CD4-positive, alpha-beta T cell treated with Interleukin-4 for 4 hours (primary cell): Measurements from ENCODE around the gene LMCD1.
"Not testable (repeated sequence)": the region's sequence is repeated elsewhere in the genome, so short reads cannot be mapped to it uniquely, and the experiment has no call there.

Experiments
- DNase-seq: peaks from one replicate; pipeline ENCODE4 v3.0.0-alpha.2; 2020

Gene LMCD1

DNA sequence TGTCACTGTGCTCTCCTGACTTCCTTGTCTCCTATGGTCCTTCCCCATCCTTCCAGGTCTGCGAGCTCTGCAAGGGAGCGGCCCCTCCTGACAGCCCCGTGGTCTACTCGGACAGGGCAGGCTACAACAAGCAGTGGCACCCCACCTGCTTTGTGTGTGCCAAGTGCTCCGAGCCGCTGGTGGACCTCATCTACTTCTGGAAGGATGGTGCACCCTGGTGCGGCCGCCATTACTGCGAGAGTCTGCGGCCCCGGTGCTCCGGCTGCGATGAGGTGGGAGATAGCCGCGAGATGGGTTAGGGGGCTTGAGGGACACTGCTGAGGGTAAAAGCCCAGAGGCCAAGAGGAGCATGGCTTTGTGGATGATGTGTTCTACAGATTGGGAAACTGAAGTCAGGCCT, 63.8 kb downstream of the LMCD1 start:
- no peak for DNase-seq

DNA sequence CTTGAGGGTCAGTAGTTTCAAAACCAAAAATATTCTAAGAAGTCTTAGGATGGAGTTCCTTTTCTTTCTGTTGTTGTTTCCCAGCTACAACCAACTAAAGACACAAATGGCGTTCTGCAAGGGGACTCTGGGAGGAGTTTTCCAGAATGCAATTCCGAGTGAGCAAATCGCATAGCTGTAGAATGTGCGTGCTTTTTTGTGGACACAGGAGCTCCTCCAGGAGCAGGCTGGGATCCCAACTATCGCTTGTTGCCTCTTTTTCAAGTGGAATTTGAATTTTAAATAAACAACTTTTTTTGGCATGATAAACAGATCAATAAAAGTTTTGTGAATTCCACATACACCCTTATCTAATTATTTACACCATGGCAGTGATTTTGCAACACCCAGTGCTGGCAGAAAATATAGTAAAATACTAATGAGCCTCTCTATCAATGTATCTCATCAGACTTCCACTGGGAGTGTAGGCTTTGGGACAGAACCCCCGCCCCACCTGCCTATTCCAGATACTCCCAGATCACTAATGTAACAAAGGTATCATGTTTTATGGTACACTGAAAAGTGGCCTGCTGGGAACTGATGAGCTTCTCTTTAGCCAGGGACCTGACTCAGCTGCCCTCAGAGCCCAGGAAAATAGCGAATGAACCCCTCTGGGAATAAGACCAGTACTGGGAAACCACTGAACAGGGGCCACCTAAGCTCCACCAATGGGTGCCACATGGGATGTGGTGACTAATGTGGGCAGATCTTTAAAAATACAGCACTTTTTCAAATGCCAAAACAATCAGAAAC, 66.4 kb downstream of the LMCD1 start:
- no peak for DNase-seq

DNA sequence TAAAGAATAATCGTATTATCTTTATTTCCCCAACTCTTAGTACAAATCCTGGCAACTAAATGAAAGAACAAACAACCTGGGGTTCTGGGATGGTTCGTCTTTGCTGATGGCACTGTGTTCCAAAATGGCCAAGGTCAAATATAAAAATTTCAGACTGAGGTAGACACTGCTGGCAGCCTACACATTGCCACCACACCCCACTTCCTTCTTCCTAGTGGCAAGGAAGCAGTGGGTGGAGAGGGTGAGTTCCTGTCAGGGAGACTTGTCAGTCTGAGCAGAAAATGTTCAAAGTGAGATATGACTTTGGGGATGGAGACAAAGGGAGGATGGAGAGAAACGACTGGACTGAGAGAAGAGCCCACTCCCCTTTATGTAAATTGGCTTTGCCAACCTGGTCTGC, 69.6 kb downstream of the LMCD1 start:
- peak; percentile 18 for DNase-seq

DNA sequence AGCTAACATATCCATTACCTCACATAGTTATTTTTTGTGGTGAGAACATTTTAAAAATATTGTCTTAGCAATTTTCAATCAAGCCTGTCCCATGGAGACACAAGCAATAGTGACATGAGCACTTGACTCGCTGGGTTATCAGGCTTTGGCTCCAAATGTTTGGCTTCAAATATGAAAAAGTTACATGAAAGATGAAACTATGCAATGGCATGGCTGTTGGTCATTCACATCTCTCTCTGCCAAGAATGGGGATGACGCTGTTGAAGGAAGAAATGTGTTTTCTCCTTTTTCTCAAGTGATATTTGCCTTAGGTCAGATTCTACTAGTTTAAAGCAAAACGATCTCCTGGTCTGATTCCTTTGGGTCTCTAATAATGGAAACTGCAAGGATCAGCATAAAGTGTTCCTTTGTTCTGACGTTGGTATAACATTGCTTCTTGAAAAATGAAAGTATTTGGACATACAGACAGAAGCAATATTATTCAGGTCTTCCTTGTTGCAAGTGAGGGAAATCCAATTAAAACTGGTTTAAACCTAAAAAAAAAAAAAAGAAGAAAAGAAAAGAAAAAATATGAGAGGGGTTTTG, 71.8 kb downstream of the LMCD1 start:
- no peak for DNase-seq

DNA sequence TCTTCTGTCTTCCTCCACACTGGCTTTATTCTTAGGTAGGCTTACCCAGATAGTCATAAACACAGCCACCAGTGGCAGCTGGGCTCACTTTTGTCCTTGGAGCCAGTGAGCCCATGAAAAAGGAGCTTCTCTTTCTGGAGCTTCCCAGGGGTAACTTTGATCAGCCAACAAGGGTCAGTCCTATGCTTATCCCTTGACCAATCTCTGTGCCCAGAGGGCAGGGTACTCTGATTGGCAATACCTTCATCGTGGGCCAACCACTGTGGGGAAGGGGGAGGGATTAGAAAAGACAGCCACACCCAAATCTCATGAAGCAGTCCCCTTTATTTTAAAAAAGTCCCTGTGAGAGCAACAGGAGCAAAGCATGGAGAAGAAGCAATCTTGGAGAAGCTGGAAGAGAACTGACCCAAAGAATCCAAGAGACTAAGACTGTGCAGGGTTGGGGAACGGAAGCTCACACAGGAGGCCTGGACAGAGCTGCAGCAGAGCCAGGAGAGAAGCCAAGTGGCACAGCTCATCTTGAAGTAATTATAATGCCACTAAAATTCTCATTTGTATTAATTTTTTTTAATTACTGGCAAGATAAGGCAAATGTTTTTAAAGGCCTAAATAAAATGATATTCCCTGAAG, 72.5 kb downstream of the LMCD1 start:
- DNase-seq = no peak

DNA sequence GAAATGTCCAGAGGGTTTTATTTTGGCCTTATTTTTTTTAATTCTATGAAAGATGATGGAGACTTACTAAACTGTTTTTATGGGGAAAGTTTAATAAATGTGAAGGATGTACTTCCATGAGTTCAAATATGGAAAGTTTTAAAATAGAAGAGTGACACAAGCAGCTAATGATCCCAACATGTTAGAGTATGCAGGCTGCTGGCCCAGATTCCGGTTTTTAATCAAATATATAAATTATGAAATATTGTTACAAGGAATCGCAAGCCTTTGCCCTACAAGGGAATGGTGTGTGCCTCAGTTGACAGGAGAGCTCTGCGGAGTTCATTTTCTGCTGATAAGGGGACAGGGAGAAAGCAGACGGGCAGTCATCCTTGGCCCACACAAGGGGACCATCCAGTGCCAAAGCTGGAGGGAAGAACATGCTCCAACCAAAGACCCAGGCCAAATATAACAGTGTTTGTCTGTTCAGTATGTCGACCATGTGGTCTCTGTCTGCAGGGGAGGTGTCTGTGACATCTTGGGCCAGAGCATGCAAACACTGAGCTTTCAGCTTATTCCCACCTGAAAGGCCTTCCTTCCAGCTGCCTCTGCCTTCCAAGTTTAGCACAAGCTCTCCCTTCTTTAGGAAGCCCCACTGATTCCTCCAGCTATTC, 73.2 kb downstream of the LMCD1 start:
- DNase-seq = no peak

DNA sequence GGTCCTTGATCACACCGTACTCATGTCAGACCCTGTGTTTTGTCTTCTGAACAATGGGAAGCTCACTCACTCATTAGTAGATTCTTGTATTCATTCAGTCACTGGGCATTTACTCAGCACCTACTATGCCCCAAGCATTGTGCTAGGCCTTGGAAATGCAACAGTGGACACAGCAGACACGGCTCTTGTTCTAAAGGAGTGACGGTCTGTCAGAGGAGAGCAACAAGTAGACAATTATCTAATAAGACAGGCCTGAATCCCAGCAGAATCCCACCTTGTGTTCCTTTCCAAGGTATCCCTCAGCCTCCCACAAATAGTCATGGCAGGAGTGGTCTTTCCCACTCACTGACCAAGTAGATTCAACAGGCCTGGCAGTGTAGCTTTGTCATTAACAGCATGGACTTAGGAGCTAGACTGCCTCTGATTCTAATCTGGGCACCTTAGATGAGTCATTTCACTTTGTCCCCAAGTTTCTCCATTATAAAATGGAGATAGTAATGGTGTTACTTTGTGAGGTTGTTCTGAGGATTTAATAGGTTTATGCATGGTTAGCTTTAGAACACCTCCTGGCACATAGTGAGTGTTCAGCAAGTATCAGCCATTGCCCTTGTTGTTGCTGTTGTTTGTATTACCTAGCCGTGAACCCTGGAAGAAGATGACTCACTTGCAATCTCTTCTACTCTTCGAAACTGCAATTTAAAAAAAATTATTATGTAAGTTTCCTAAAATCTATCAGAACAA, 73.9 kb downstream of the LMCD1 start:
- DNase-seq = no peak

DNA sequence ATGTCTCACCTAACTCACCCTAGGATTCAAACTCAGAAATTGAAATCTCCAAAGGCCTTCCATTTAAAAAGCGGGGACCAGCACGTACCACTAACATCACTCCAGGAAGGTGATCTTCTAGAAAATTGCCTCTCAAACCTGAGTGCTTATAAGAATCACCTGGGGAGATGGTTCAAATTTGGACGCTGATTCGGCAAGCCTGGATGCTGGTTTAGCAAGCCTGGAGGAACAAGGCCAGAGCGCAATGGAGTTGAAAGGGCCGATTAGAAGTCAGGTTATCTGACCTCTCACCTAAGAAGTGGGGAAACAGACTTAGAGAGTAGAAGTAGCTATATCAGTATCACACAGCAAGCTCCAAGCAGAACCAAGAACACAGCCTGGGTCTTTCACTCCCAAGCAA, 74.8 kb downstream of the LMCD1 start:
- no peak for DNase-seq

DNA sequence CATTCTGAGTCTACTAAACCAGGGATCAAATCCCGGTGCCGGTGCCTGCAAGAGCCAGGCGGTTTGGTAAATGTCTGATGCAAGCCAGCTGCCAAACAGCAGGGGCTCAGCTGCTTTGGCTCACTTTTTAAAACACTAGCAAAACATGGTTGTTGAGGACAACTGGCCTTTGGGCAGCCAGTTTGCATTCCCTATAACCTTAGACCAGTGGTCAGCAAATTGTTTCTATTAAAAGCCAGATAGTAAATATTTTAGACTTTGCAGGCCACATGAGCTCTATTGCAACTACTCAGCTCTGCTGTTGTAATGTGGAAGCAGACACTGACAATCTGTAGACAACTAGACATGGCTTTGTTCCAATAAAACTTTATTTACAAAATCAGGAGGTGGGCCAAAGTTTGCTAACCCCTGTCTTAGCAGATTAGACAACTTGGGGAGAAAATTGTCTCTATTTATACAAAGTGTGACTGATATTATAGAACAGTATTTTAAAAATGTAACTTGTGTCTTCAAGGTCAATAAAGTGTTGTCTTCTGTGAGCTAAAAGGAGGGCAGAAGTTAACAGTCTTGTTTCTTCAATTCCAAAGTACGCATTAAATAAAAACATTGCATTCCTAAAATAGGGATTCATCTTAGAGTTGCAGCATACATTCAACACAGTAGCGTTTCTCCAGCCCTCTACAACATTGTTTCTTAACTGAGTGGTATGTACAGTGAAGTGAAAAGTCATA, 75.4 kb downstream of the LMCD1 start:
- DNase-seq = no peak

DNA sequence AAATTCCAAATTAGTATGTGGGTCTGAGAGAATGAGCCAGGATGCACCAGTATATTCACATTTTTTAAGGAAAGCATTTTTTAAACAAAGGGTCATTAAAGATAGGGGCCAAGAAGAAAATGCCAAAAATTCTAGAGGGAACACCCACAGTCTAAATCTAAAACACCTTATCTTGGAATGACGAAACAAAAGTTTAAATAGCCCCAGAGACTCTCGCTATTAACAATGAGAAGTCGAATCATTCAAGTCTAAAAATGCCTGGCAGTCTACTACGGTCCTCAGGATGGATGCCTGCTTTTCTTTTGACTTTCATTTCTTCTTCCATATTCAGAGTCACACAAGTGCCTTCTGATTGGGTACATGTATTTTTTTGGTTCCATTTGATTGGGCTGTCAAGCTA, 76.7 kb downstream of the LMCD1 start:
- DNase-seq = no peak

DNA sequence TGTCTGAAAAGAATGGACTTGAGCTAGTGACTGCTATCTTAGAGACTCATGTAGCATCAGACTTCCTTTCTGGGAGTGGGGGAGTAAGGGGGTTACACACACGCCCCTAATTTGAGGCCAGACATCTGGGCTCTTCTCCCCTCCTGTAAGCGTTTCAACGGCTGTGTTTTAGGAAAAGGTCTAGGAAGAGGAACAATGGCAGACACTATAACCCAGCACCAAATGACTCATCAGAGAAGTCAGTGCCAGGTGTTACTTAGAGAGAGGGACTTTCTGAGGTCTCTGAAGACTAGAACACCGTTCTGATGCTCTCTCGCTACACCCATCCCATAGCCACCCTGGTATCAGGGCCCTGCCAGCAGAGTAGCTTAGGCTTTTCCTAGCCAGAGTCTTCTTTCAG, 77.5 kb downstream of the LMCD1 start:
- no peak for DNase-seq

DNA sequence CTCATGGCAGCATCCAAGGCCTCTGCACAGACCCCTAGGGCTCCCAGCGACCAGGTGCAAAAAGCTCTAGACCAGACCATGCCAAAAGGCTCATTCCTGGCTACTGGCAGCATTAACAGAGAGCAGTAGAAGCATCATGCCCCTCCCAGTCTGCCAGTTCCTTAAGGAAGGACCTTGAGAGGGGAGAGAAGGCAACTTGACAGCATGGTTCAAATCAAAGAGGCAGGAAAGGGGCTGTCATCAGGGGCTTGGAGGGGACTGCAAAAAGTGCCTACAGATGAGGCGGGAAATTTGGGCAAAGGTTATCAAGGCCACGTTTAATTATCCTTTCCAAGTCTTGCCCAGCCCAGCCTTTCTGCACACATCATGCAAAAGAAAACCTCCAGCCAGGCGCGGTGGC, 78.3 kb downstream of the LMCD1 start:
- DNase-seq = no peak

DNA sequence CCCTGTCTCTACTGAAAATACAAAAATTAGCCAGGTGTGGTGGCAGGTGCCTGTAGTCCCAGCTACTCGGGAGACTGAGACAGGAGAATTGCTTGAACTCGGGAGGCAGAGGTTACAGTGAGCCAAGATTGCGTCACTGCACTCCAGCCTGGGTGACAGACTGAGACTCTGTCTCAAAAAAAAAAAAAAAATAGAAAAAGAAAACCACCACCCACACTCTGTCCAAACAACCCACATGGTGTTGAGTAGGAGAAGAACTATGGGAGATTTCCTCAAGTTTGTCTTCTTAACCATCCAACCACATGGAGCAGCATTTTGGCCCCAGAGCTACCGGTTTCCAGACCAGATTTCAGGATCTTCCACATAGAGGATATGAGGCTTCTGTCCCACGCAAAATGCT, 78.8 kb downstream of the LMCD1 start:
- not testable (repeated sequence) for DNase-seq

DNA sequence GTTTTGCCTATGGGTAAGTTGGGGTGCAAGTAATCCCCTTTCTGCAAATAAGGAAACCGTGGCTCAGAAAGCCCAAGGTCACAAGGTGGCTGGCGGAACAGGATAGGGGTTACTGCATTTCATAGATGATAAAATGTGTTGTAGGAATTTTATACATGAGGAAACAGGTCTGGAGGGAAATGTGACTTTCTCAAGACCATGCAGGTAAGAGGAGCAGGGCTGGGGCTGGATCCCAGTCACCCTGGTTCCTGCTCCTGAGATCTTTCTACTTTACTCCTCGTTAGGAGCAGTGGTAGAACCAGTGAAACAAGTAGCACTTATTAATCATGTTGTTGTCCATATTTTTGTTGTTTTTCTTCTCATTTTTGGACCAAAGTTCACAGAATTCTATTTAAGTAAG, 79.8 kb downstream of the LMCD1 start:
- no peak for DNase-seq

DNA sequence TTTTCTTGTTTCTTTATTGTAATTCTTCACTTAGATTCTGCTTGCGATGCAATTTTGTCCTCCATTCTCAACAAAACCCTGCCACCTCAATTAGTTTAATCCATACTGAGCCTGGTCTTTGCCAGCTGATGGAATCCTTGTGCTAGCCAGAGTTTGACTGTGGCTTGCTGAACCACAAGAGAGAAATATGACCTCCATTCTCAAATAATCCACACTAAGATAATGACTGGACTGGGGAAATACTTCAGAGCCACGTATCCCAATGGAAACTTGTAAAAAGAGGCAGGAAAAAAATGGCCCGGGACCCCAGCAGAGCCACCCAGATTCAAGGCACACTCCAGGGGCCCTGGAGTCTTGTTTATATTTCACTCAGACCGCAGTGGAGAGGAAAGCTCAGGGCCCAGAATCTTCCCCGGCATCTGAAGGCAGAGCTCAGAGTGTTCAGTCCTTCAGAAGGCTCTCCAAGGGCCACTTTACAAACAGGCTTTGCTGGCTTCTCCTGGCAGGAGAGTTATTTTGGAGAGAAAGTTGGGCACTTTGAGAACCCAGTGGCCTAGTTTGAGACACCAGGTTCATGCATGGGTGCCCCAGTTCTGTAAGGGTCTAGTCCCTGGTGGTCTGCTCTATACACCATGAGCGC, 80.3 kb downstream of the LMCD1 start:
- no peak for DNase-seq

DNA sequence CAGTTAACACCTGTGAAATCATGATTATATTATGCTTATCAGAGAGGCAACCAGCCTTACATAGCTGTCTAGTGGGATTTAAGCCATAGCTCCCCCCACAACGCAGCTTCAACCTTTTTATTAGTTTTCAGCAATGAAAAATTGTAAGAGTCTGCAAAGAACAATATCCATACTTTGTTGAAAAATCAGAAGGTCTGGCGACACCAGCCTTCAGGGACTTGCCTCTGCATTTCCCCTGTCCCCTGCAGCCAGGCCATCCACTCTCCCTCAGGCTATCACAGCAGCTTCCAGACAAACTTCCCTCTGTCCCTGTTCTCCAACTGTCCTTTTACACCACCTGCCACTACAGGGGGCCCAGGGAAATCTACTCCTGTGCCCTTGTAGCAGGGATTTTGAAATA, 83.0 kb downstream of the LMCD1 start:
- DNase-seq = no peak

DNA sequence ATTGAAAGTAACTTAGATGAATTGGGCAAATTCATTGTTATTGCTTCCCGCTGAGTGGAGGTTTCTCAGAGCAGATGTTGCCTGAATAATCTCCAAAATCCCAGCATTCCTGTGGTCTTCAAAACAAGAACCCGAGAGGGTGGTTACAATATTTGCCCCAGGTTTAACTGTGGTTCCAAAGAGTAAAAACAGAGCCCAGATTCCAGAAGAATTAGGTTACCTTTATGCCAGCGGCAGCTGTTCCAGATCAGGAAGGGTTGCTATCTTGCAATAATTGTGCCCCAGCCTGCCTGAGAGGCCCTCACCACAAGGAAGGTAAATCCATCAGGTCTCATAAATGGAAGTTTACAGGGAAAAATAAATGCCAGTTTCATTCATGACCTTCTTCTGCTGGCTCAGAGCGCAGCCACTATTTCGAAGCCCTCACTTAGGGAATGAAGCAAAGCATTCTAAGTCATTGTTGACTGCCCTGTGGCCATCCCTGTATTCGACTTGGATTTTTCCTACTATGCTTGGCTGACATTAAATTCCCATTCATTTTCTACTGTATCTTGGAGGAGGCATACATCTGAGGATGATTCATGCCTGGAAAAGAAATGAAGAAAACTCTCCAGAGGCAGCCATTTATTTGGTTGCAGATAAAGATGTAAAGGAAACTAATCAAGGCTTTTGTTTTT, 88.4 kb downstream of the LMCD1 start:
- no peak for DNase-seq

DNA sequence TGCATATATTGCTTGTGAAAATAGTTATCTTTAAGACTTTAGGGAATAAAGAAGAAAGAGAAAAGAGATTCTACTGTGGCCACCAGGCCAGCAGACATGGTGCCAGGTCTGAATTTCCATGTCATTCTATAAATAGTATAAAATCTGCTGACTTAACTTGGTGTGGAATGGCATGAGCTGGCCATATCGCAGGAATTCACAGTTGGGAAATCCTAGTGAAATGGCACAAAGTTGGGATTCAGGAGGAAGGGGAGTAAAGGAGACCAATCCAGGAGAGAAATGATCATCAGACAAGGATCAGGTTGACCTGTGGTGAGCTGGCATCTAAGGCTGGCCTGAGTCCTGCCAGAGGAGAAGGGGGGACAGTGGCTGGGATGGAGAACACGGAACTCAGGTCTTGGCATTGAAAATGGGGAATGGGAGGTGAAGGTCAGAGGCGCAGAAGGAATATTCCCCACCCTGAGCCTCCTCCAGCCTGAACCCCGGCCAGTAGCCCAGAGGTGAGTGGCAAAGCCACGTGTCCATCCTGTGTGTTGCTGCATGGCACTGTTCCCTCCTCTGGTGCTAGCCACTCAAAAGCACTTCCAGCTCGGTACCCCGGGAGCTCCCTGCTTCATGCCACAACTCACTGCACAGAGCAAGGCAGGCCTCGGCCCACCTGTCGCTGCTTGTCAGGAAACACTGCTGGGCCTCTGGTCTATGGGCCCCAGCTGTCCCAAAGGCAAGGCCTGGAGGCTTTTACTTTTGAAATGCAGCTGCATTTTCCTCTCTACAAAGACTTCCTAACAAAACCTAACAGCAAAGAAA, 91.6 kb downstream of the LMCD1 start:
- no peak for DNase-seq

DNA sequence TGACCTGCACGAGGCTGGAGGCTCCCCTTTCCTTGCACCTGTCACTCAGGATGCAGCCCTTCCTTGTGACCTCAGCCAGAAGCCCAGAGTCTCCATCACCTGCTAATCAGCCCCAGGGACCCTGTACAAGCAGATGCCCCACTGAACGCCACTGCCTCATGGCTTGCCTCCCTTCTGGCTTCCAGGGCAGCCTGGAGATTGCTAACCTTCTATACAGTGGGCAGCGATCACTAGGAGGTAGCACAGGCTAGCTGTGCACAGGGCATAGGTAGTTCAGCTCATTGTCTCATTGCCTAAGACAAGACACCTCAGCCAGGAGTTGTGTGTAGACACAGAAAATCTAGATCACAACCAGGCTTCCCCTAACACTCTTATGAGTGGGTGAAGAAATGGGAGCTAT, 93.6 kb downstream of the LMCD1 start:
- no peak for DNase-seq

DNA sequence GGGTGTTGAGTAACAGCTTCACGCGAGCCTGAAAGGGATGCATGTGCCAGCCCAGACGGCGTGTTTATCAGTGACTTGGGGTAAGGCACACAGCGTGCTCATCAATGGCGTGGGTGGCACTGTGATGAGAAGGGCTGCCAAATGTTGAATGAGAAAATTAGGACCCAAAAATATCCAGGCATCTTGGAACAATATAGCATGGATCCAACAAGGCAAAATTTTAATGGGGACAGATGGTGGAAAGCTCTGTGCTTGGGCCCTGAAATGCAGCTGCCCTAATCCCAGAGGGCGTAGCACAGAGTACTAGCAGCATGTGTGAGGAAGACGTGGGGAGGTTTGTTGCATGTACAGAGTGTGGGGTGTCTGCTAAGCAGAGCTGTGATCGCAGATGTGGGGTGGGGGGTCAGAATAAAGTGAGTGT, 94.1 kb downstream of the LMCD1 start:
- DNase-seq = no peak
